Neural cell (in vitro differentiated cells): ENCODE results near the gene RPL21. TPM values are rescaled to one million over a fixed set of nuclear protein-coding genes. Genes with fewer than 3 reads are reported as not detected.

ENCODE experiments used
- H2AFZ ChIP-seq: fragments of 200-600, 300-800 bp; sonication (generic), shearing (Covaris generic); 2 replicates; pipeline ENCODE4 v1.6.0; 2014; ENCODE audit warnings: low read depth, mild to moderate bottlenecking, antibody characterized with exemption, low read length, moderate library complexity
- H3F3A ChIP-seq: fragments of 200-600 bp; shearing (Covaris generic); 2 replicates; pipeline ENCODE4 v1.6.1; 2016; ENCODE audit warnings: mild to moderate bottlenecking, moderate library complexity, mixed read lengths, antibody characterized with exemption, low read length; ENCODE audit not compliant: insufficient read depth, poor library complexity, severe bottlenecking
- H3K27ac ChIP-seq: fragments of 200-600, 300-800 bp; sonication (generic), shearing (Covaris generic); 2 replicates; pipeline ENCODE4 v1.5.1; 2014; ENCODE audit warnings: mild to moderate bottlenecking, low read length, moderate library complexity
- H3K27me3 ChIP-seq: fragments of 300-800, 200-600 bp; sonication (generic), shearing (Covaris generic); 2 replicates; pipeline ENCODE4 v1.6.0; 2014; ENCODE audit warnings: mild to moderate bottlenecking, low read depth, low read length, moderate library complexity; ENCODE audit not compliant: insufficient read depth
- H3K36me3 ChIP-seq: fragments of 300-800, 200-600 bp; sonication (generic), shearing (Covaris generic); 2 replicates; pipeline ENCODE4 v1.5.1; 2014; ENCODE audit warnings: mild to moderate bottlenecking, antibody characterized with exemption, low read length, moderate library complexity; ENCODE audit not compliant: insufficient read depth
- H3K4me2 ChIP-seq: fragments of 300-800, 200-600 bp; sonication (generic), shearing (Covaris generic); 2 replicates; pipeline ENCODE4 v1.6.0; 2014; ENCODE audit warnings: mild to moderate bottlenecking, low read length
- H3K4me3 ChIP-seq: fragments of 300-800, 200-600 bp; sonication (generic), shearing (Covaris generic); 2 replicates; pipeline ENCODE4 v1.5.1; 2014; ENCODE audit warnings: mild to moderate bottlenecking, low read length, moderate library complexity
- H3K79me2 ChIP-seq: fragments of 200-600 bp; shearing (Covaris generic); replicated peaks from 2 replicates; pipeline ENCODE4 v1.6.0; 2014; ENCODE audit warnings: mild to moderate bottlenecking, low read length, moderate library complexity; ENCODE audit not compliant: insufficient read depth
- H3K9ac ChIP-seq: fragments of 300-800, 200-600 bp; sonication (generic), shearing (Covaris generic); 2 replicates; pipeline ENCODE4 v1.6.1; 2016; ENCODE audit warnings: mild to moderate bottlenecking, low read length, mixed read lengths
- H3K9me2 ChIP-seq: fragments of 200-600 bp; shearing (Covaris generic); 2 replicates; pipeline ENCODE4 v1.6.1; 2016; ENCODE audit warnings: mild to moderate bottlenecking, low read length, mixed read lengths; ENCODE audit not compliant: insufficient read depth
- H3K9me3 ChIP-seq: fragments of 200-600, 300-800 bp; sonication (generic), shearing (Covaris generic); 2 replicates; pipeline ENCODE4 v1.6.1; 2016; ENCODE audit warnings: mild to moderate bottlenecking, mixed run types, low read length, moderate library complexity, mixed read lengths
- H4K20me1 ChIP-seq: fragments of 200-600 bp; shearing (Covaris generic); 2 replicates; pipeline ENCODE4 v1.6.1; 2016; ENCODE audit warnings: mild to moderate bottlenecking, mixed run types; ENCODE audit not compliant: insufficient read depth
- CTCF ChIP-seq: fragments of 450-650 bp; IDR thresholded peaks from 2 replicates; pipeline ENCODE4 v1.5.1; 2014; ENCODE audit warnings: antibody characterized with exemption, mild to moderate bottlenecking, moderate library complexity; ENCODE audit not compliant: poor library complexity, severe bottlenecking
- REST ChIP-seq: IDR thresholded peaks from 2 replicates; pipeline ENCODE4 v1.6.1; 2012; ENCODE audit warnings: borderline replicate concordance
- TAF1 ChIP-seq: IDR thresholded peaks from 2 replicates; pipeline ENCODE4 v1.6.1; 2012; ENCODE audit warnings: low read depth
- polyA plus RNA-seq: library from polyadenylated mRNA; depleted of rRNA; stranded (reverse); fragments of >200 nt; gene quantifications from 2 replicates; pipeline ENCODE4 v1.2.3, GENCODE V29; 2014

The RPL21 gene
- polyA plus RNA-seq, 1 donor from 2014 or later = 1,536 TPM

- Histone ChIP-seq H2AFZ (no peak overlapping the region), H3K27ac (no peak overlapping the region), H3K27me3 (no peaks in the 10 kb centered on the region), H3K9me2 (no peaks in the 10 kb centered on the region), H3K4me2 (no peak overlapping the region), H3K9me3 (no peaks in the 10 kb centered on the region), H3K4me3 (no peak overlapping the region), H4K20me1 (no peaks in the 10 kb centered on the region), H3K9ac (no peak overlapping the region), H3K79me2 (no peaks in the 10 kb centered on the region), H3F3A (no peaks in the 10 kb centered on the region), H3K36me3 (no peaks in the 10 kb centered on the region)
- no peak for TF ChIP-seq REST
- no peak for TF ChIP-seq CTCF
Observed at GRCh38 chr13:27281420-27281819, 30.1 kb downstream of the RPL21 start.

- H3K36me3 ChIP-seq = no peaks in the 10 kb centered on the region
- H3K27ac ChIP-seq = no peak overlapping the region
- no peaks in the 10 kb centered on the region for H3F3A ChIP-seq
- no peak overlapping the region for H2AFZ ChIP-seq
- TF ChIP-seq TAF1 = no peak
- TF ChIP-seq CTCF = no peak
- TF ChIP-seq REST = no peak
- no peaks in the 10 kb centered on the region for H3K27me3 ChIP-seq
- H3K9ac ChIP-seq = no peak overlapping the region
- H3K9me2 ChIP-seq = no peaks in the 10 kb centered on the region
- H4K20me1 ChIP-seq = no peaks in the 10 kb centered on the region
- no peaks in the 10 kb centered on the region for H3K9me3 ChIP-seq
- no peaks in the 10 kb centered on the region for H3K79me2 ChIP-seq
- no peak overlapping the region for H3K4me2 ChIP-seq
- no peak overlapping the region for H3K4me3 ChIP-seq
Observed at GRCh38 chr13:27283906-27284493, 32.6 kb downstream of the RPL21 start.
